ENCODE results near the gene UMAD1. TPM values are rescaled to one million over a fixed set of nuclear protein-coding genes. Genes with fewer than 3 reads are reported as not detected.

UMAD1 gene
- total and polyA plus RNA-seq, 2 of the 13 experiments (the other 11 are each of a cell fraction or from before 2014, with no cell fraction given): 16.8 to 17.6 TPM

DNA sequence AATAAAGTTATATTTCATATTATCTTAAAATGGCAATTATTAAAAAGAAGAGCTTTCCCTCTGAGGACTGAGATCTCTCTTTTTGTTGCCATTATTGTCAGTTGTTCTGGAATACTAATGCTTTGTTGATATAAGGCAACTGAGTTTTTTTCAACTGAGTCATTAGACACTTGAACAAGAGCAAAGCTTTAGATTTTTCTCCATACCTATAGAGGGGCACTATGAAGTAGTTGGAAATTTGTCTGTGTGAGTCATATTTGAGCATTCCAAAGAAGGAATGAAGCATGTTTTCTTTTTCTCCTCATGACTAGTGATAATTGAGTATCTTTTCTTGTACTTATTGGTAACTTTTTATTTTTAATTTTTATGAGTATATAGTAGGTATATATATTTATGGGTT, 53.3 kb downstream of the UMAD1 start (continued):
- TF ChIP-seq, protein P1, sequence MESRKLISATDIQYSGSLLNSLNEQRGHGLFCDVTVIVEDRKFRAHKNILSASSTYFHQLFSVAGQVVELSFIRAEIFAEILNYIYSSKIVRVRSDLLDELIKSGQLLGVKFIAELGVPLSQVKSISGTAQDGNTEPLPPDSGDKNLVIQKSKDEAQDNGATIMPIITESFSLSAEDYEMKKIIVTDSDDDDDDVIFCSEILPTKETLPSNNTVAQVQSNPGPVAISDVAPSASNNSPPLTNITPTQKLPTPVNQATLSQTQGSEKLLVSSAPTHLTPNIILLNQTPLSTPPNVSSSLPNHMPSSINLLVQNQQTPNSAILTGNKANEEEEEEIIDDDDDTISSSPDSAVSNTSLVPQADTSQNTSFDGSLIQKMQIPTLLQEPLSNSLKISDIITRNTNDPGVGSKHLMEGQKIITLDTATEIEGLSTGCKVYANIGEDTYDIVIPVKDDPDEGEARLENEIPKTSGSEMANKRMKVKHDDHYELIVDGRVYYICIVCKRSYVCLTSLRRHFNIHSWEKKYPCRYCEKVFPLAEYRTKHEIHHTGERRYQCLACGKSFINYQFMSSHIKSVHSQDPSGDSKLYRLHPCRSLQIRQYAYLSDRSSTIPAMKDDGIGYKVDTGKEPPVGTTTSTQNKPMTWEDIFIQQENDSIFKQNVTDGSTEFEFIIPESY (CRISPR knock-in tag; IDR thresholded peaks at IDR 0.05): no peak
- no peak for TF ChIP-seq SAFB2 (CRISPR knock-in tag; IDR thresholded peaks at IDR 0.05; ENCODE audit: borderline replicate concordance, low read depth)

GRCh38 chr7:7694542-7694941, 54.0 kb downstream of the UMAD1 start:
- ChIA-PET CTCF (ENCODE audit: low intra/inter-chr PET ratio, low total read pairs) (no interaction called here), POLR2A (no interaction called here)
- in situ Hi-C loops (cut with HindIII; ENCODE audit: extremely low pct_ligation_motif_present, low pct_unique_long_range_greater_than_20kb) (no loop called here), intact Hi-C loops (cut with micrococcal nuclease; ENCODE audit: unreplicated experiment) (no loop called here)
- no peaks in the 10 kb centered on the region for H3K9me3 ChIP-seq (ENCODE audit: low read length)
- 98% methylated on average over 3 of the region's 3 CpGs for WGBS (ENCODE audit: low lambda C conversion rate)
- no peak for DNase-seq (ENCODE audit: low spot score)
- H3K9ac ChIP-seq (ENCODE audit: insufficient read depth, low read depth, low read length): no peak overlapping the region
- no peaks in the 10 kb centered on the region for H3K36me3 ChIP-seq (replicated peaks in 1 of 2; ENCODE audit: control insufficient read depth in 1 of 2, insufficient read depth in 2 of 2, low read length in 2 of 2)
- no peak overlapping the region for H3K4me3 ChIP-seq (replicated peaks in 1 of 3; ENCODE audit: insufficient read depth in 1 of 3, low read depth in 2 of 3, low read length in 3 of 3)
- no TSS peak for BruUV-seq (replicated peaks)
- peaks cover 18% of the 10 kb centered on the region for H3K4me1 ChIP-seq (ENCODE audit: insufficient read depth, low read length)
- FAIRE-seq: no peak
- H3K79me2 ChIP-seq (ENCODE audit: insufficient read depth, low read length): no peaks in the 10 kb centered on the region
- no peak overlapping the region for H2AFZ ChIP-seq (ENCODE audit: low read length)
- no peak for ATAC-seq
- no peak overlapping the region for H3K4me2 ChIP-seq (ENCODE audit: low read depth, low read length)
- no peaks in the 10 kb centered on the region for H3K27me3 ChIP-seq (ENCODE audit: control insufficient read depth in 1 of 2, insufficient read depth in 2 of 2, low read length in 2 of 2)
- no peaks in the 10 kb centered on the region for H4K20me1 ChIP-seq (ENCODE audit: insufficient read depth, low read length)
- no peak overlapping the region for H3K27ac ChIP-seq (ENCODE audit: extremely low read length, insufficient read depth, low read length)
- TF ChIP-seq, protein P2, sequence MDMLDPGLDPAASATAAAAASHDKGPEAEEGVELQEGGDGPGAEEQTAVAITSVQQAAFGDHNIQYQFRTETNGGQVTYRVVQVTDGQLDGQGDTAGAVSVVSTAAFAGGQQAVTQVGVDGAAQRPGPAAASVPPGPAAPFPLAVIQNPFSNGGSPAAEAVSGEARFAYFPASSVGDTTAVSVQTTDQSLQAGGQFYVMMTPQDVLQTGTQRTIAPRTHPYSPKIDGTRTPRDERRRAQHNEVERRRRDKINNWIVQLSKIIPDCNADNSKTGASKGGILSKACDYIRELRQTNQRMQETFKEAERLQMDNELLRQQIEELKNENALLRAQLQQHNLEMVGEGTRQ (IDR thresholded peaks at IDR 0.05; ENCODE audit: low read depth, low read length): no peak
- TF ChIP-seq, protein P2 (CRISPR knock-in tag; IDR thresholded peaks at IDR 0.05; ENCODE audit: borderline replicate concordance): no peak
- TF ChIP-seq FOXO1 (CRISPR knock-in tag; IDR thresholded peaks at IDR 0.05) (no peak), MLLT10 (CRISPR knock-in tag; IDR thresholded peaks at IDR 0.05) (no peak), ZNF589 (CRISPR knock-in tag; conservative IDR thresholded peaks at IDR 0.05) (no peak), KDM6A (CRISPR knock-in tag; IDR thresholded peaks at IDR 0.05; ENCODE audit: low read depth) (no peak), CBX2 (IDR thresholded peaks at IDR 0.05; ENCODE audit: low read depth, low read length) (no peak), CBX2 (CRISPR knock-in tag; IDR thresholded peaks at IDR 0.05; ENCODE audit: low read depth) (no peak), ZNF737 (CRISPR knock-in tag; IDR thresholded peaks at IDR 0.05; ENCODE audit: borderline replicate concordance) (no peak), ZNF713 (CRISPR knock-in tag; IDR thresholded peaks at IDR 0.05) (no peak), POLR2G (IDR thresholded peaks at IDR 0.05; ENCODE audit: low read depth, low read length) (no peak), CENPX (CRISPR knock-in tag; IDR thresholded peaks at IDR 0.05) (no peak), ZNF567 (CRISPR knock-in tag; IDR thresholded peaks at IDR 0.05; ENCODE audit: borderline replicate concordance) (no peak), PRDM15 (CRISPR knock-in tag; IDR thresholded peaks at IDR 0.05) (no peak)
